Vagina (tissue), 2 donors: ENCODE results near the gene RSPH10B.
"Not testable (repeated sequence)": the region's sequence is repeated elsewhere in the genome, so short reads cannot be mapped to it uniquely, and the experiment has no call there.

Experiments
- CTCF ChIP-seq, 3 experiments: fragments of 450-650 bp in 2 of 3; fragments of 200-600 bp in 1 of 3; sonication (generic) in 1 of 3; IDR thresholded peaks; one replicate each; pipeline ENCODE4 v1.5.1; 2017 to 2019; ENCODE audit warnings: antibody characterized with exemption in 3 of 3, mild to moderate bottlenecking in 2 of 3, moderate library complexity in 2 of 3
- POLR2A ChIP-seq, 2 donors: fragments of 450-650 bp; IDR thresholded peaks; one replicate each; pipeline ENCODE4 v1.6.1; 2017; ENCODE audit warnings: antibody characterized with exemption in 2 of 2, mild to moderate bottlenecking in 2 of 2, moderate library complexity in 2 of 2
- POLR2AphosphoS5 ChIP-seq, 2 donors: sonication (generic); formaldehyde crosslinking; IDR thresholded peaks; one replicate each; pipeline ENCODE4 v1.9.0; 2017; ENCODE audit warnings: antibody characterized with exemption in 2 of 2, mild to moderate bottlenecking in 2 of 2, low read depth in 1 of 2; ENCODE audit not compliant: insufficient read depth in 1 of 2

GRCh38 chr7:6010370-6010769 lies 39.9 kb upstream of the RSPH10B start:
- not testable (repeated sequence) for TF ChIP-seq POLR2A (IDR thresholded peaks at IDR 0.05); CTCF (IDR thresholded peaks at IDR 0.05); POLR2AphosphoS5 (IDR thresholded peaks at IDR 0.05; ENCODE audit: insufficient read depth in 1 of 2, low read depth in 1 of 2)
